Measurements from ENCODE around the gene EHMT1. TPM values are rescaled to one million over a fixed set of nuclear protein-coding genes. Genes with fewer than 3 reads are reported as not detected.

The EHMT1 gene
- total RNA-seq, 1 donor from 2014 or later = 162 TPM

GRCh38 chr9:137640862-137641261, 22.1 kb downstream of the EHMT1 start:
- H3K36me3 Mint-ChIP-seq (ENCODE audit: unreplicated experiment) = no peaks in the 10 kb centered on the region
- H3K27ac Mint-ChIP-seq (ENCODE audit: unreplicated experiment) = no peak overlapping the region
- H3K4me3 Mint-ChIP-seq (ENCODE audit: unreplicated experiment) = no peak overlapping the region
- H3K9me3 Mint-ChIP-seq (ENCODE audit: unreplicated experiment) = peaks cover 3% of the 10 kb centered on the region
- DNase-seq = no peak
- H3K4me1 Mint-ChIP-seq (ENCODE audit: low read depth, unreplicated experiment) = peaks cover 10% of the 10 kb centered on the region
- no peak for TF ChIP-seq CTCF (IDR thresholded peaks at IDR 0.05; ENCODE audit: partially characterized antibody, unreplicated experiment)
- H3K27me3 Mint-ChIP-seq (ENCODE audit: unreplicated experiment) = peaks cover 2% of the 10 kb centered on the region

- Mint-ChIP-seq H3K4me1 (ENCODE audit: low read depth, unreplicated experiment) (peaks cover 20% of the 10 kb centered on the region), H3K27ac (ENCODE audit: unreplicated experiment) (no peak overlapping the region), H3K27me3 (ENCODE audit: unreplicated experiment) (peaks cover 3% of the 10 kb centered on the region), H3K9me3 (ENCODE audit: unreplicated experiment) (peaks cover 3% of the 10 kb centered on the region), H3K36me3 (ENCODE audit: unreplicated experiment) (no peaks in the 10 kb centered on the region), H3K4me3 (ENCODE audit: unreplicated experiment) (no peak overlapping the region)
- no peak for DNase-seq
- TF ChIP-seq CTCF (IDR thresholded peaks at IDR 0.05; ENCODE audit: partially characterized antibody, unreplicated experiment) = no peak
Observed at GRCh38 chr9:137642118-137642601, 23.4 kb downstream of the EHMT1 start.

GRCh38 chr9:137642892-137643291, 24.1 kb downstream of the EHMT1 start:
- H3K27me3 Mint-ChIP-seq (ENCODE audit: unreplicated experiment) = peaks cover 5% of the 10 kb centered on the region
- DNase-seq = no peak
- H3K4me1 Mint-ChIP-seq (ENCODE audit: low read depth, unreplicated experiment) = peaks cover 24% of the 10 kb centered on the region
- no peaks in the 10 kb centered on the region for H3K36me3 Mint-ChIP-seq (ENCODE audit: unreplicated experiment)
- H3K27ac Mint-ChIP-seq (ENCODE audit: unreplicated experiment) = no peak overlapping the region
- no peak for TF ChIP-seq CTCF (IDR thresholded peaks at IDR 0.05; ENCODE audit: partially characterized antibody, unreplicated experiment)
- H3K9me3 Mint-ChIP-seq (ENCODE audit: unreplicated experiment) = peaks cover 2% of the 10 kb centered on the region
- H3K4me3 Mint-ChIP-seq (ENCODE audit: unreplicated experiment) = no peak overlapping the region

- peaks cover 2% of the 10 kb centered on the region for H3K9me3 Mint-ChIP-seq (ENCODE audit: unreplicated experiment)
- peaks cover 5% of the 10 kb centered on the region for H3K27me3 Mint-ChIP-seq (ENCODE audit: unreplicated experiment)
- no peak for DNase-seq
- H3K27ac Mint-ChIP-seq (ENCODE audit: unreplicated experiment) = no peak overlapping the region
- H3K36me3 Mint-ChIP-seq (ENCODE audit: unreplicated experiment) = no peaks in the 10 kb centered on the region
- H3K4me3 Mint-ChIP-seq (ENCODE audit: unreplicated experiment) = no peak overlapping the region
- no peak for TF ChIP-seq CTCF (IDR thresholded peaks at IDR 0.05; ENCODE audit: partially characterized antibody, unreplicated experiment)
- peaks cover 26% of the 10 kb centered on the region for H3K4me1 Mint-ChIP-seq (ENCODE audit: low read depth, unreplicated experiment)
Observed at GRCh38 chr9:137643921-137644320, 25.1 kb downstream of the EHMT1 start.

GRCh38 chr9:137645211-137645610, 26.4 kb downstream of the EHMT1 start:
- Mint-ChIP-seq H3K36me3 (ENCODE audit: unreplicated experiment) (no peaks in the 10 kb centered on the region), H3K27me3 (ENCODE audit: unreplicated experiment) (peaks cover 5% of the 10 kb centered on the region), H3K27ac (ENCODE audit: unreplicated experiment) (no peak overlapping the region), H3K4me3 (ENCODE audit: unreplicated experiment) (no peak overlapping the region), H3K9me3 (ENCODE audit: unreplicated experiment) (peaks cover 3% of the 10 kb centered on the region), H3K4me1 (ENCODE audit: low read depth, unreplicated experiment) (peaks cover 26% of the 10 kb centered on the region)
- no peak for DNase-seq
- no peak for TF ChIP-seq CTCF (IDR thresholded peaks at IDR 0.05; ENCODE audit: partially characterized antibody, unreplicated experiment)
